K562 (cell line): ENCODE results near the gene B3GAT3. TPM values are rescaled to one million over a fixed set of nuclear protein-coding genes. Genes with fewer than 3 reads are reported as not detected.

Experiments used
- GABPA ChIP-seq: fragments of 200-800 bp; sonication (Bioruptor generic); conservative IDR thresholded peaks from 2 replicates; pipeline ENCODE4 v1.6.1; 2016; ENCODE audit warnings: low read depth, missing genetic modification characterization, missing compliant biosample characterization
- GATAD2A ChIP-seq: fragments of 450-650 bp; IDR thresholded peaks from 2 replicates; pipeline ENCODE4 v1.6.1; 2017
- HDAC2 ChIP-seq: fragments of 450-650 bp; IDR thresholded peaks from 2 replicates; pipeline ENCODE4 v1.6.1; 2016; ENCODE audit warnings: mild to moderate bottlenecking
- LEF1 ChIP-seq: fragments of 450-650 bp; IDR thresholded peaks from 2 replicates; pipeline ENCODE4 v1.6.1; 2016; ENCODE audit warnings: mild to moderate bottlenecking
- MCM7 ChIP-seq, 2 experiments: fragments of 450-650 bp; IDR thresholded peaks; 2 replicates each; pipeline ENCODE4 v1.6.1; 2016 to 2018
- MEF2D ChIP-seq: conservative IDR thresholded peaks from 2 replicates; pipeline ENCODE4 v1.6.1; 2016; ENCODE audit warnings: low read depth, missing genetic modification characterization, missing compliant biosample characterization
- POLR2H ChIP-seq: IDR thresholded peaks from 2 replicates; pipeline ENCODE4 v1.6.1; 2016; ENCODE audit warnings: missing genetic modification characterization, low read depth, mild to moderate bottlenecking, control low read depth, missing compliant biosample characterization, moderate library complexity
- PRPF4 ChIP-seq: fragments of 200-400 bp; formaldehyde crosslinking; IDR thresholded peaks from one replicate; pipeline ENCODE4 v1.6.1; 2017; ENCODE audit warnings: low read length, low read depth, mild to moderate bottlenecking; ENCODE audit not compliant: insufficient read depth, poor library complexity, severe bottlenecking
- SMAD3 ChIP-seq: fragments of 450-650 bp; formaldehyde crosslinking; conservative IDR thresholded peaks from 2 replicates; pipeline ENCODE4 v1.4.0; 2020; ENCODE audit warnings: mild to moderate bottlenecking
- SOX6 ChIP-seq: fragments of 450-650 bp; IDR thresholded peaks from 2 replicates; pipeline ENCODE4 v1.6.1; 2014; ENCODE audit warnings: mild to moderate bottlenecking
- TAF7 ChIP-seq: fragments of 450-650 bp; IDR thresholded peaks from 2 replicates; pipeline ENCODE4 v1.6.1; 2016; ENCODE audit warnings: missing genetic modification characterization, missing compliant biosample characterization
- TEAD4 ChIP-seq, 2 experiments: sonication (generic) in 1 of 2; formaldehyde crosslinking in 1 of 2; IDR thresholded peaks; 2 replicates each; pipeline versions ENCODE4 v1.6.1 to v1.8.0; 2012 to 2022; ENCODE audit warnings: borderline replicate concordance in 1 of 2, inconsistent platforms in 1 of 2, low read length in 1 of 2, mild to moderate bottlenecking in 1 of 2, missing genetic modification reagents in 1 of 2
- ZFP1 ChIP-seq: fragments of 450-650 bp; formaldehyde crosslinking; IDR thresholded peaks from 2 replicates; pipeline ENCODE4 v1.4.0; 2020; ENCODE audit warnings: mild to moderate bottlenecking, mixed read lengths
- ZNF23 ChIP-seq: fragments of 250-450 bp; sonication (Bioruptor Pico); IDR thresholded peaks from 2 replicates; pipeline ENCODE4 v1.4.0; 2020; ENCODE audit warnings: mild to moderate bottlenecking
- ZNF384 ChIP-seq: IDR thresholded peaks from 2 replicates; pipeline ENCODE4 v1.6.1; 2012; ENCODE audit warnings: low read depth, low read length, improper control_type of control experiment
- polyA plus RNA-seq, 8 experiments: library from polyadenylated mRNA; depleted of rRNA in 4 of 8; stranded (reverse) in 5 of 8; unstranded in 3 of 8; fragments of >200 nt; fragmentation: Nextera tagmentation in 2 of 8; fragmentation: Illumina TruSeq in 1 of 8; extraction: Ambion mirVana in 2 of 8; extraction: Trizol in 1 of 8; gene quantifications; 2 replicates each; pipeline versions ENCODE4 v1.2.1 to v1.2.3, GENCODE V29; 2011 to 2014; ENCODE audit warnings: inconsistent platforms in 1 of 8, missing spikeins in 1 of 8
- total RNA-seq, 7 experiments: library from RNA; depleted of rRNA in 6 of 7; stranded (reverse); fragments of >200 nt in 6 of 7; fragmentation: Illumina TruSeq in 2 of 7; extraction: Trizol in 2 of 7; gene quantifications; 2 replicates each; pipeline versions ENCODE4 v1.2.1 to v1.2.3, GENCODE V29; 2011 to 2021; ENCODE audit warnings: low replicate concordance in 1 of 7
- TF ChIP-seq, protein P1 (sequence below), 3 experiments: fragments of 200-800 bp in 1 of 3; fragments of 250-450 bp in 1 of 3; fragments of 450-650 bp in 1 of 3; sonication (Bioruptor Pico) in 1 of 3; sonication (Bioruptor generic) in 1 of 3; formaldehyde crosslinking in 1 of 3; IDR thresholded peaks; 2 replicates each; pipeline versions ENCODE4 v1.6.1 to v1.8.0; 2016 to 2022; ENCODE audit warnings: mild to moderate bottlenecking in 2 of 3, missing genetic modification characterization in 2 of 3, missing compliant biosample characterization in 1 of 3, moderate library complexity in 1 of 3
- TF ChIP-seq, protein P2 (sequence below): sonication (generic); formaldehyde crosslinking; IDR thresholded peaks from 2 replicates; pipeline ENCODE4 v1.8.0; 2022; ENCODE audit warnings: missing genetic modification reagents, mild to moderate bottlenecking, borderline replicate concordance
- TF ChIP-seq, protein P3 (sequence below), 2 experiments: fragments of 450-650 bp in 1 of 2; IDR thresholded peaks; 2 replicates each; pipeline ENCODE4 v1.6.1; 2011 to 2017; ENCODE audit warnings: low read depth in 2 of 2, antibody characterized with exemption in 1 of 2, borderline replicate concordance in 1 of 2, low read length in 1 of 2, mild to moderate bottlenecking in 1 of 2, mixed read lengths in 1 of 2; ENCODE audit not compliant: control insufficient read depth in 1 of 2

B3GAT3 gene
- total and polyA plus RNA-seq, 9 of the 15 experiments (the other 6 are each of a cell fraction or from before 2014, with no cell fraction given), result 0.30 to 64.0 (median 21.4) TPM

DNA sequence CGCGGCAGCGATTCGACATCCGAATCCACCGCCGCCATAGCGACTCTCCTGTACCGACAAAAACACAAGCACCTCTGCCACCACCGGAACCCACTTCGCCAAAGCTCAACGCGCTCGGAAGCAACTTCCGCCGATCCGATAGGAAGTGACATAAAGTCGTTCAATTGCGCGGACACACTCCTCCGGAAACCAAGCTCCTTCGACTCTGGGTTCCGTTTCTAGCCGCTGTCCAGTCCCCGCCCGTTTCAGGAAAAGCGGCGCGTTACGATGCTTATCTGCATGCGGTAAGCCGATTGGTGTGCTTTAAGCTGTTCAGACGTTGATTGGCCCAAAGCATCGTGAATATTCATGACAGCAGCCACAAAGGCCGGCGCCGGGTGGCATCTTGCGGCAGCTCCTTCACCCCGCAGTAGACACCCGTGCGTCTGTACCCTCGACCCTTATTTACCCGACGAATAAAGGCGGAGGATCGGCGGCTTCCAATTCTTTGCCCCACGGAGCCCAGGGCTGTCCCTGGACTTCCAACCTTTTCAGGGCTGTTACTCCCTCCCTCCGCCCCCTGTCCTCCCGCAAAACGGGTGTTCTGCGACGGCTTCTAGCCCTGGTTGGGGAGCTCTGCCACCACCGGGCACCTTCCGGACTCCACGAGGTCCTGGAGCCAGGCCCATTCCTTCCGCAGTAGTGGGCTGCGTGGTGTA is 30.2 kb downstream of the B3GAT3 start, which contains the start of gene TUT1 (continued):
- TF ChIP-seq ZNF384 (peak; percentile 47; the same call in 1 of the 2 replicates), ZFP1 (CRISPR knock-in tag) (no peak), SOX6 (peak; percentile 78), PRPF4 (no peak), MEF2D (tag) (no peak), GABPA (tag) (peak; percentile 99), TAF7 (peak; percentile 63; the same call in 1 of the 2 replicates), LEF1 (no peak), TEAD4 (IDR thresholded peaks at IDR 0.05; ENCODE audit: low read length) (peak; percentile 70), TEAD4 (CRISPR knock-in tag; IDR thresholded peaks at IDR 0.05; ENCODE audit: borderline replicate concordance) (no peak), POLR2H (tag) (peak; percentile 90), GATAD2A (peak; percentile 55; the same call in 1 of the 2 replicates), SMAD3 (CRISPR knock-in tag) (0 out of 2 replicates have a peak, but pooled peaks have one; percentile 55), HDAC2 (no peak; the same call in 1 of the 2 replicates), MCM7 (IDR thresholded peaks at IDR 0.05) (no peak), ZNF23 (CRISPR knock-in tag) (no peak)
- TF ChIP-seq, protein P1, sequence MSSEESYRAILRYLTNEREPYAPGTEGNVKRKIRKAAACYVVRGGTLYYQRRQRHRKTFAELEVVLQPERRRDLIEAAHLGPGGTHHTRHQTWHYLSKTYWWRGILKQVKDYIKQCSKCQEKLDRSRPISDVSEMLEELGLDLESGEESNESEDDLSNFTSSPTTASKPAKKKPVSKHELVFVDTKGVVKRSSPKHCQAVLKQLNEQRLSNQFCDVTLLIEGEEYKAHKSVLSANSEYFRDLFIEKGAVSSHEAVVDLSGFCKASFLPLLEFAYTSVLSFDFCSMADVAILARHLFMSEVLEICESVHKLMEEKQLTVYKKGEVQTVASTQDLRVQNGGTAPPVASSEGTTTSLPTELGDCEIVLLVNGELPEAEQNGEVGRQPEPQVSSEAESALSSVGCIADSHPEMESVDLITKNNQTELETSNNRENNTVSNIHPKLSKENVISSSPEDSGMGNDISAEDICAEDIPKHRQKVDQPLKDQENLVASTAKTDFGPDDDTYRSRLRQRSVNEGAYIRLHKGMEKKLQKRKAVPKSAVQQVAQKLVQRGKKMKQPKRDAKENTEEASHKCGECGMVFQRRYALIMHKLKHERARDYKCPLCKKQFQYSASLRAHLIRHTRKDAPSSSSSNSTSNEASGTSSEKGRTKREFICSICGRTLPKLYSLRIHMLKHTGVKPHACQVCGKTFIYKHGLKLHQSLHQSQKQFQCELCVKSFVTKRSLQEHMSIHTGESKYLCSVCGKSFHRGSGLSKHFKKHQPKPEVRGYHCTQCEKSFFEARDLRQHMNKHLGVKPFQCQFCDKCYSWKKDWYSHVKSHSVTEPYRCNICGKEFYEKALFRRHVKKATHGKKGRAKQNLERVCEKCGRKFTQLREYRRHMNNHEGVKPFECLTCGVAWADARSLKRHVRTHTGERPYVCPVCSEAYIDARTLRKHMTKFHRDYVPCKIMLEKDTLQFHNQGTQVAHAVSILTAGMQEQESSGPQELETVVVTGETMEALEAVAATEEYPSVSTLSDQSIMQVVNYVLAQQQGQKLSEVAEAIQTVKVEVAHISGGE (CRISPR knock-in tag; IDR thresholded peaks at IDR 0.05), result peak; percentile 97 to 100 (median 99)
- TF ChIP-seq, protein P2, sequence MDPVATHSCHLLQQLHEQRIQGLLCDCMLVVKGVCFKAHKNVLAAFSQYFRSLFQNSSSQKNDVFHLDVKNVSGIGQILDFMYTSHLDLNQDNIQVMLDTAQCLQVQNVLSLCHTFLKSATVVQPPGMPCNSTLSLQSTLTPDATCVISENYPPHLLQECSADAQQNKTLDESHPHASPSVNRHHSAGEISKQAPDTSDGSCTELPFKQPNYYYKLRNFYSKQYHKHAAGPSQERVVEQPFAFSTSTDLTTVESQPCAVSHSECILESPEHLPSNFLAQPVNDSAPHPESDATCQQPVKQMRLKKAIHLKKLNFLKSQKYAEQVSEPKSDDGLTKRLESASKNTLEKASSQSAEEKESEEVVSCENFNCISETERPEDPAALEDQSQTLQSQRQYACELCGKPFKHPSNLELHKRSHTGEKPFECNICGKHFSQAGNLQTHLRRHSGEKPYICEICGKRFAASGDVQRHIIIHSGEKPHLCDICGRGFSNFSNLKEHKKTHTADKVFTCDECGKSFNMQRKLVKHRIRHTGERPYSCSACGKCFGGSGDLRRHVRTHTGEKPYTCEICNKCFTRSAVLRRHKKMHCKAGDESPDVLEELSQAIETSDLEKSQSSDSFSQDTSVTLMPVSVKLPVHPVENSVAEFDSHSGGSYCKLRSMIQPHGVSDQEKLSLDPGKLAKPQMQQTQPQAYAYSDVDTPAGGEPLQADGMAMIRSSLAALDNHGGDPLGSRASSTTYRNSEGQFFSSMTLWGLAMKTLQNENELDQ, result no peak
- TF ChIP-seq, protein P3, sequence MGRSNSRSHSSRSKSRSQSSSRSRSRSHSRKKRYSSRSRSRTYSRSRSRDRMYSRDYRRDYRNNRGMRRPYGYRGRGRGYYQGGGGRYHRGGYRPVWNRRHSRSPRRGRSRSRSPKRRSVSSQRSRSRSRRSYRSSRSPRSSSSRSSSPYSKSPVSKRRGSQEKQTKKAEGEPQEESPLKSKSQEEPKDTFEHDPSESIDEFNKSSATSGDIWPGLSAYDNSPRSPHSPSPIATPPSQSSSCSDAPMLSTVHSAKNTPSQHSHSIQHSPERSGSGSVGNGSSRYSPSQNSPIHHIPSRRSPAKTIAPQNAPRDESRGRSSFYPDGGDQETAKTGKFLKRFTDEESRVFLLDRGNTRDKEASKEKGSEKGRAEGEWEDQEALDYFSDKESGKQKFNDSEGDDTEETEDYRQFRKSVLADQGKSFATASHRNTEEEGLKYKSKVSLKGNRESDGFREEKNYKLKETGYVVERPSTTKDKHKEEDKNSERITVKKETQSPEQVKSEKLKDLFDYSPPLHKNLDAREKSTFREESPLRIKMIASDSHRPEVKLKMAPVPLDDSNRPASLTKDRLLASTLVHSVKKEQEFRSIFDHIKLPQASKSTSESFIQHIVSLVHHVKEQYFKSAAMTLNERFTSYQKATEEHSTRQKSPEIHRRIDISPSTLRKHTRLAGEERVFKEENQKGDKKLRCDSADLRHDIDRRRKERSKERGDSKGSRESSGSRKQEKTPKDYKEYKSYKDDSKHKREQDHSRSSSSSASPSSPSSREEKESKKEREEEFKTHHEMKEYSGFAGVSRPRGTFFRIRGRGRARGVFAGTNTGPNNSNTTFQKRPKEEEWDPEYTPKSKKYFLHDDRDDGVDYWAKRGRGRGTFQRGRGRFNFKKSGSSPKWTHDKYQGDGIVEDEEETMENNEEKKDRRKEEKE (IDR thresholded peaks at IDR 0.05; ENCODE audit: borderline replicate concordance in 1 of 2, control insufficient read depth in 1 of 2, low read depth in 2 of 2, low read length in 1 of 2), result peak in 1 of 2 experiments; percentile 94; a peak in 2 of 4 replicates
